H1 (cell line): ENCODE measurements around the gene C20orf141.

ENCODE experiments used
- CTCF ChIP-seq, 3 experiments: IDR thresholded peaks; 1 replicate in 2 of 3; 2 replicates in 1 of 3; pipeline versions ENCODE4 v1.5.1 to v1.6.1; 2011; ENCODE audit warnings: low read length in 3 of 3, mild to moderate bottlenecking in 3 of 3, inconsistent platforms in 2 of 3, low read depth in 1 of 3, moderate library complexity in 1 of 3; ENCODE audit not compliant: insufficient read depth in 1 of 3; ENCODE audit errors: control extremely low read depth in 1 of 3
- EGR1 ChIP-seq: IDR thresholded peaks from 2 replicates; pipeline ENCODE4 v1.6.1; 2011; ENCODE audit warnings: low read depth, low read length, borderline replicate concordance
- EP300 ChIP-seq, 2 experiments: IDR thresholded peaks; 1 replicate in 1 of 2; 2 replicates in 1 of 2; pipeline ENCODE4 v1.6.1; 2011 to 2012; ENCODE audit warnings: low read depth in 2 of 2, low read length in 2 of 2, mild to moderate bottlenecking in 2 of 2, borderline replicate concordance in 1 of 2, inconsistent platforms in 1 of 2, moderate library complexity in 1 of 2
- EZH2 ChIP-seq: fragments of 200-600 bp; sonication (generic); IDR thresholded peaks from 2 replicates; pipeline ENCODE4 v1.7.1; 2012; ENCODE audit warnings: low read depth, mild to moderate bottlenecking, moderate library complexity, low read length, inconsistent platforms; ENCODE audit not compliant: severe bottlenecking
- FOSL1 ChIP-seq: IDR thresholded peaks from 2 replicates; pipeline ENCODE4 v1.6.1; 2011; ENCODE audit warnings: mild to moderate bottlenecking, low read depth, low read length, moderate library complexity; ENCODE audit not compliant: insufficient read depth
- POLR2AphosphoS5 ChIP-seq: IDR thresholded peaks from 2 replicates; pipeline ENCODE4 v1.6.1; 2011; ENCODE audit warnings: low read depth, low read length
- SP1 ChIP-seq: IDR thresholded peaks from 2 replicates; pipeline ENCODE4 v1.6.1; 2011; ENCODE audit warnings: low read depth, low read length
- SUZ12 ChIP-seq: fragments of 200-600 bp; sonication (generic); IDR thresholded peaks from 2 replicates; pipeline ENCODE4 v1.6.1; 2012; ENCODE audit warnings: mild to moderate bottlenecking, inconsistent platforms, low read length, moderate library complexity, mixed read lengths
- TAF1 ChIP-seq: IDR thresholded peaks from 2 replicates; pipeline ENCODE4 v1.6.1; 2011; ENCODE audit warnings: mild to moderate bottlenecking, low read depth, low read length

DNA sequence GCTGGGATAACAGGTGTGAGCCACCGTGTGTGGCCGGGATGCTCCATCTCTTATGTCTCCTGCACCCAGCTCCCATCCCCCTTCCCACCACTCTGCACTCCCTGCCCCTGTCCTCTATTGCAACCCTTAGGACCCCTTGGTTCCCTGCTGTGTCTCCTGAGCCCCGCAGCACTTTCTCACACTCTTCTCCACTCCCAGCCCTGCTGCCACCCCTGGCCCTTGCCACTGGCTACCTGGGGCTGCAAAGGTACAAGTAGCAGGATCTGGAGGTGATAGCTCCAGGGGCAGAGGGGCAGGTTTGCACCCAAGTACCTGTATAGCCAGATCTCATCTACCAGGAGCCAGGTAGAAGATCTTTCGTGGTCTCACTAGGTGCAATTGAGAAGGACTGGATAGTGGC is 7.8 kb upstream of the C20orf141 start:
- TF ChIP-seq SUZ12 (no peak), POLR2AphosphoS5 (no peak), CTCF (IDR thresholded peaks at IDR 0.05; ENCODE audit: control extremely low read depth in 1 of 3, insufficient read depth in 1 of 3, low read depth in 1 of 3, low read length in 3 of 3) (no peak), EZH2 (no peak), TAF1 (no peak), EP300 (IDR thresholded peaks at IDR 0.05; ENCODE audit: borderline replicate concordance in 1 of 2, low read depth in 2 of 2, low read length in 2 of 2) (no peak), EGR1 (no peak), SP1 (no peak), FOSL1 (no peak)
